GM12872 (cell line): ENCODE measurements around the gene IREB2.

Experiments
- CTCF ChIP-seq: IDR thresholded peaks from 3 replicates; pipeline ENCODE4 v1.5.1; 2011; ENCODE audit warnings: low read depth, mild to moderate bottlenecking, low read length, moderate library complexity; ENCODE audit not compliant: insufficient read depth

Gene IREB2

GRCh38 chr15:78407608-78408354, 30.2 kb upstream of the IREB2 start:
- no peak for TF ChIP-seq CTCF

- no peak for TF ChIP-seq CTCF
Measured at GRCh38 chr15:78408355-78408640, 29.7 kb upstream of the IREB2 start.

GRCh38 chr15:78408961-78409360, 29.1 kb upstream of the IREB2 start:
- TF ChIP-seq CTCF = no peak

- no peak for TF ChIP-seq CTCF
Measured at GRCh38 chr15:78411061-78411460, 27.0 kb upstream of the IREB2 start.

GRCh38 chr15:78414621-78415250, 23.3 kb upstream of the IREB2 start:
- no peak for TF ChIP-seq CTCF

- no peak for TF ChIP-seq CTCF
Measured at GRCh38 chr15:78415284-78415683, 22.7 kb upstream of the IREB2 start.

GRCh38 chr15:78417754-78418630, 20.0 kb upstream of the IREB2 start:
- TF ChIP-seq CTCF = no peak
